NCI-H460 (cell line): ENCODE results near the gene NUCKS1. TPM values are rescaled to one million over a fixed set of nuclear protein-coding genes. Genes with fewer than 3 reads are reported as not detected.
A peak's percentile ranks its signal among the peaks of the same experiment; 100 is the strongest.
"Not testable (repeated sequence)": the region's sequence is repeated elsewhere in the genome, so short reads cannot be mapped to it uniquely, and the experiment has no call there.

Experiments used
- DNase-seq: peaks from one replicate; pipeline ENCODE4 v3.0.0-alpha.2; 2016; ENCODE audit warnings: low read depth; ENCODE audit errors: extremely low read depth
- total RNA-seq: library from RNA; depleted of rRNA; stranded (reverse); fragments of >200 nt; shearing (Covaris generic); gene quantifications from 2 replicates; pipeline ENCODE4 v1.2.3, GENCODE V29; 2014

Gene NUCKS1
- total RNA-seq, 1 experiment from 2014 or later = 297 TPM

DNA sequence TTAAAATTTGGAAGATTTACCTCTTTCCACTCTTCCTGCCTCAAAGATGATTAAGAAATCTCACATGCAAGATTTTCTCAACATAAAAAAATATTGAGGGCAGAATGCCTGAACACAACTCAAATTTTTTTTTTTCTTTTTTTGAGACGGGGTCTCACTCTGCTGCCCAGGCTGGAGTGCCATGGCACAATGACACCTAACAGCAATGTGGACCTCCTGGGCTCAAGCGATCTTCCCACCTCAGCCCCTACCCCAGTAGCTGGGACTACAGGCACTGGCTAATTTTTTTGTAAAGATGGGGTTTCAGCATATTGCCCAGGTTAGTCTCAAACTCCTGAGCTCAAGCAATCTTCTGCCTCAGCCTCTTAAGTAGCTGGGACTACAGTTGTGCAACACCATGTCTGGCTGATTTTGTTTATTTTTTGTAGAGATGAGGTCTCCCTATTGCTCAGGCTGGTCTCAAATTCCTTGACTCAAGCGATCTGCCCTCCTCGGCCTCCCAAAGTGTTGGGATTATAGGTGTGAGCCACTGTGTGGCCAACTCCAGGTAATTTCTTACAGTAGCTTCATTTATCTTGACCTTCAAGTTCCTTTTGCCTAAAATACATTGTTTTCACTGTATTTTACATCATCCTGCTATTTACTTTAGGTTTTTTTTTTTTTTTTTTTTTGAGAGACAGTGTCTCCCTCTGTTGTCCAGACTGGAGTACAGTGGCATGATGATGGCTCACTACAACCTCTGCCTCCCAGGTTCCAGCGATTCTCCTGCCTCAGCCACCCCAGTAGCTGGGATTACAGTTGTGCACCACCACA, 10.4 kb downstream of the NUCKS1 start:
- peak; percentile 16 for DNase-seq

- DNase-seq = no peak
These were observed 14.8 kb downstream of the NUCKS1 start for GRCh38 chr1:205735218-205735617.

DNA sequence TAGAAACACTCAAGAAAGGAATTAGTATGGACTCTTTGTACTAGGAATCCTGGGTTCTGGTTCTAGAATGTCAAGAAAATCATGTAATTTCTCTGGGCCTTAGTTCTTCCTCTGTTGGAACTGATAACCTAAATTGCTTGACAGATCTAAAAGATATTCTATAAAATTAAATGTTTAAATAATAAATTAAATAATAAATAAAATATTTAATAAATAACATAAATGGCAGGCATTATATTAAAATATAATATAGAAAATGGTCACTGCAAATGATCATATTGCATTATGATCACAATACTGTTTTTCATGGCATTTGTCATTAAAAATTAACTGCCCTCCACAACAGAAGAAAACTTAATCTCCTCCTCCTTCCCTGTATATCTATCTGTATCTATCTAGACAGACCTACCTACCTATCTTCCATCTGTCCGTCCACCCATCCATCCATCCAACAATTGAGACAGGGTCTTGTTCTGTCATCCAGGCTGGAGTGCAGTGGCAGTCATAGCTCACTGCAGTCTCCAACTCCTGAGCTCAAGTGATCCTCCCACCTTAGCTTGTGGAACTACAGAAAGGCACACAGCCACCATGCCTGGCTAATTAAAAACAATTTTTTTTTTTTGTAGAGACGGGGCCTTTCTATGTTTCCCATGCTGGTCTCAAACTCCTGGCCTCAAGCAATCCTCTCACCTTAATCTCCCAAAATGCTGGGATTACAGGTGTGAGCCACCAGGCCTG, 16.4 kb downstream of the NUCKS1 start:
- no peak for DNase-seq

GRCh38 chr1:205729945-205730610, 19.9 kb downstream of the NUCKS1 start:
- DNase-seq = no peak

- no peak for DNase-seq
These were observed 23.3 kb downstream of the NUCKS1 start for GRCh38 chr1:205726619-205727125.

DNA sequence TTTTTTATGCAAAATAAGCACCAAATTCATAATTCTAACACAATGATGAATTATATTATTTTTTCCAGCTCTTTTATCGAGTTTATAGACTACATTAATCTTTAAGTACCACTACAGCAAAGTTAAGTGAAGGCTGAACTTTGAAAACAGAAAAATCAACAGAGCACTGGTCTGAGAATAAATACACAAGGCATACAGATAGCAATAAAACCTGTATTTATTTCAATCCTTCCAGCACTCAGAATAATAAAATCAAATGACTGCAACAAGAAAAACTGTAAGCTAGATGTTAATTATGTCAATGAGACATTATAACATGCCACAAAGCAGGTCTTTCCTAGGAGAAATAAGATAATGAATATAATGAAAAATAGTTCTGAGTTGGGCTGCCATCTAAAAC, 24.5 kb downstream of the NUCKS1 start:
- no peak for DNase-seq

DNA sequence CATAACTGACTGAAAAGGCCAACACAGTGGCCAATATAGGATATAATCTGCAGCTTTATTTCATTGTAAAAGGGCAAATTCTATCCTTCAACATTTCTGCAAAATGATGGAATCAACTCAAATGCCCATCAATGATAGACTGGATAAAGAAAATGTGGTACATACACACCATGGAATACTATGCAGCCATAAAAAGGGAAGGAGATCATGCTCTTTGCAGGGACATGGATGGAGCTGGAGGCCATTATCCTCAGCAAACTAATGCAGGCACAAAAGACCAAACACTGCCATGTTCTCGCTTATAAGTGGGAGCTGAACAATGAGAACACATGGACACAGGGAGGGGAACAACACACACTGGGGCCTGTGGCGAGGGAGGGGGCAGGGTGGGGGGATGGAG, 29.2 kb downstream of the NUCKS1 start:
- not testable (repeated sequence) for DNase-seq

DNA sequence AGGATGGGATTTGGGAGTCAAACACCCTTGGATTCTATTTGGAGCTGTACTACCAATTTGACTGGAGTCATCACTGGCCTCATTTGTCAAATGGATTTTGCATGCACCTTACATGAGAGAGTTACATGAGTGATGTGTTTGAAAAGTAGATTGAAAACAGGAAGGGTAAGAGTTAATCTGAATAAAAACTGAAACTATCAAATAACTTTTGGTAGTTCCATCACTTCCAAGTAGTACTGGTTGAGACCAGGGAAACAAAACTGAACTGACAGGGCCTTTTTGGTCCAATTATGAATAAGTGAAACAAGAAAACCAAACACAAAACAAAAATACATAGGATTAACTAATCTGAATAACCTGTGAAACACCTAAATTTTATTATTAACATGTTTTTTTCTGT, 30.2 kb downstream of the NUCKS1 start:
- no peak for DNase-seq

DNA sequence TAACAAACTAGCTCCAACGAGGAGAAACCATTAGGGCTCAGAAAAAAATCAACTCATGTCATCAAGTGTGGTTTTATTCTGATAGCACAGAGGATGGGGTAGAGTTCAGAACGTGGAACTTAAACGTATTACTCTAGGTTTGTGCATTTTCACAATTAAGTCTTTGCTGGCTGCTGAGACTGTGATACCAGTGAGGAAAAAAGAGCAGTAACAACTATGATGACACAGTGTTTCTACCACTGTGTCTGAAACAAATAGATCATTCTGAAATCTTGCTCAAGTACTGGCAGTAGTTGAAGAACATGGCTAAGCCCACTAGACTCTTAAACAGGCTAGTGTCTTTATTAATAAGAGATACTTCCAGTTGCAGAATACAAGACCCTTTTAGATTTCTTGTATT, 31.0 kb downstream of the NUCKS1 start:
- DNase-seq = no peak

DNA sequence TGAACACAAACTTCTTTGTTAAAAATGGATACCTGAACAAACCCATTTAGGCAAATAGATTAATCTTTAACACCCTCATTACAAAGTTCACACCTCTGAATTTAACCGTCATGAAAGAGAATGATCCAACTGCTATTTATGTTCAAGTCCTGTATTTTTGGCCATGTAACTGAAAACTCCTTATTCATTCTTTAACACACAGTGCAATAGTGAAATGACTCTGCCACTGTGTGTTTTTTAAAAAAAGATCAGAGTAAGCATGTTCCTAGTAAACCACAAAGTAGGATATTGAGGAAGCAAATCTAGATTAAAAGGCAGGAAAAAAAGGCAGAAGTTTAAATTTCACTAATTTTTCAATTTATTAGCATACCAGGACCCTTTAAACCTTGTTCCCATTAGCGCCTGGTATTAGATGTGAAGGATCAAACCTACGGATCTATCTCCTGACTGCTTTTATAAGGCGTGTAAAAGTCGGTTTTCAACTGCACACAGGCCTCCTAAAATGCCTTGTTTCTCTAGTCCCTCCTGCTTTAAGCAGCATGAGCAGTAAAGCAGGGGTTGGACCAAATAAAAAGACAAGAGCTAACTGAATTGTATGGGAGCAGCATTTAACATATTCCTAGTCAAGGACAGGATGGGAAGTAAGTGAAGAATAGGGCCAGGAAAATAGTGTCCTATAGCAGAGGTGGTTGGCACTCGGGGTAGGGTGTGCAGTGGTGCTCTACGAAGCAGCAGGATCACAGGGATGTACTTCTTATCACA, 33.4 kb downstream of the NUCKS1 start:
- DNase-seq = no peak

DNA sequence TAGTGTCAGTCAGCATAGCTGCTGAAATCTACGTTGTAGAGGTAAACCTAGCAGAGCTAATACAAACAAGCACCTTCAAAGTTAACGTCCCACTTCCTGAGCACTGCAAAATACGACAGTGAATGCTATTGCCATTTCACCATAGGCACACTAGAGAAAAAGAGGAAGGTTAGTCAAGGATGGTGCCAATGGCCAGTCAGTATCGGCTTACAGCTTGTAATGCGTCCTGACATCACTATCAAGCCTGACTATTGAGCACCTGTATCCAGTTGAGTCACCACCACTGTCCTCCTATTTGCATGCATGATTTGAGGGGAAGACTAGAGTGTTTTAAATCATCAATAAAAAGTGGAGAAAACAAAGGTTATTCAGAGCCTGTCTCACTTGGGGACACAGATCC, 34.4 kb downstream of the NUCKS1 start:
- no peak for DNase-seq

DNA sequence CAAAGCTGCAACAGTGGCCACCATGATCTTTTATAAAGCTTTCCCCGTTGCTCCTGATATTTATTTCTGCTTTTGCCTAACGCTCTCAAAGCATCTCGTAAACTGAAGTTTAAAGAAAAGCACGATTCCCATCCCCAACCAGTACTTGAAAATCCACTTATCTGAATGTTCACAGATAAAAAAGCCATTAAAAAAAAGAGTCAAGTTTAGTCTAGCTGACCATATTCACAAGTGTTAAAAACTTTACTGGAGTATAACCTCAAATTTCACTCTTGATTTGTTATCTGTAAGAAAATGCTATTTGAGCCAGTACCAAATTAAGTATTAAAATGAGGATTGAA, 35.1 kb downstream of the NUCKS1 start:
- no peak for DNase-seq

GRCh38 chr1:205714190-205714905, 35.6 kb downstream of the NUCKS1 start:
- DNase-seq = no peak

DNA sequence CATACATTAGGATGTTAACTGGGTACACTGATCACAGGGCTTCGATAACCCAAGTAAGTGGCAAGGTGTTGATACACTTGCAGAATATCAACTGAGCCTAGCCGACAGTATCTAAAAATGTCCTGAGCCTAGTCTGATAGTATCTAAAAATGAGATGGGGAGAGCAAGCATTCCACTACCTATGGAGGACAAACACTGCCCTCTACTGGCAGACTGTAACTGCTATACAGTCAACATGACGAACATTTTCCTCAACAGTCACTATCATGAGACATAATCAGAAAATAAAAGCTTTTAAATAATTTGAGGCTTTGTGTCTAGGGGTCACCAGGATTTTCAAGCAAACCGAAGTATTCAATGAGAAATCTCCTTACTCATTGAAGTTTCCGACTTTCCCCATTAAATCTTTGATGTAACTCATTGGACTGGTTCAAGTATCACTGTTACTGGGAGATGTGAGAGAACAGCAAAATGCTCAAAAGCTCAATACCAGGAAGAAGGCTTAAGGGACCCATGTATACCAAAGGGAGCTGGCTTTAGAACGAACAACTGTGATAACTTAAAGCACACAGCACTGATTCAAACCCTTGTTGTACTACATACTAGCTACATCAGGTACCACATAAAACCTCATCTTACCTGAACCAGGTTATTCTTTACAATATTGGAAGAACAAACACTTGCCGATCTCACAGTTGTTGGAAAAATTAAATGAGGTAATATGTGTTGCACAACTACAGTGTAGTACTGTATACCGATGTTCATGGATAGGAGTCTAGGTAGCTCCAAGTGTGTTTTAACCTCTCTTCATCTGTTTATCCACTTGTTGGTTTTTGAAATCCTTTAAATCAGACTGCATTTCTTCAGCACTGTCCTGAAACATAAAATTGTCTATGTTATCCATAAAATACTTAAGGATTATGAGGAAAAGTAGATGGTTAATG, 38.6 kb downstream of the NUCKS1 start:
- DNase-seq = peak; percentile 81

DNA sequence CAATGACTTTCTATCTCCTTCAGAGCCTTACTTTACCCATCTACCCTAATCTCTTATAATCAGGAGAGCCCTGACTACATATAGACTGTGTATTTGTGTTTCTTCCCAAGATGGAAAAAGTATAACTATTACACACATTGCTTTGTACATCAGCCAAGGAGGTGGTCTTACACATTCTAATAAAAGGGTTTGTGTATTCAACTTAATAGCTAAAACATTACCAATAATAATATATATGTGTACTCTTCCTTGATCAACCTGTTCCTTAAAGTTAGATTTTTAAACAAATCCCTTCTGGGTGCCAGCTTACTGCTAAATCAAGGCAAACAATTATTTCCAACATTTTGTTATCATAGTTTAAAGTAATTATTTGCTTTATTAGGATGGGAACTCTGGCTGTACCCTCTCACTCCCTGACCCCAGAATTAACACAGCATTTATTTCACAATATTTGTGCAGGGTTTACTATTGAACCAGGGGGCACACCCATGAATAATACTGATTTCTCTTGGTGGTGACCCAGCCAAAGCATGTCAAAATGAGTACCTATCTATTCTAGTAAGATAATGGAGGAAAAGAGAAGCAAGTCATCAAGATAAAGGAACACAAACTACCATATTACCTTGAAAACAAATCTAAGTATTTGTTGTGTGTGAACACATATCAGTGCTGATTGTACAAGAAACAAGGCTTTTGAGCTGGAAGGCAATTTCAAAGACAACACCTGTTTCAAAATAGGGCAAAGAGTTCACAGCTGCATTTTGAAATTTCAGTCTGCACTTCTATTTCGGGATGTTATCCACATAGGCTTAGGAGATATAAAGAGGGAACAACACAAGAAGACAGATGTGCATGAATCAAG, 39.5 kb downstream of the NUCKS1 start:
- DNase-seq = no peak

- no peak for DNase-seq
These were observed 40.3 kb downstream of the NUCKS1 start for GRCh38 chr1:205709640-205710039.

- DNase-seq = no peak
These were observed 41.0 kb downstream of the NUCKS1 start for GRCh38 chr1:205709059-205709398.
